Kidney (tissue), 14 donors: ENCODE data around the gene ASCL4. TPM values are rescaled to one million over a fixed set of nuclear protein-coding genes. Genes with fewer than 3 reads are reported as not detected.

ENCODE experiments used
- DNase-seq, 5 donors: peaks; one replicate each; pipeline ENCODE4 v3.0.0-alpha.2; 2013 to 2020
- FAIRE-seq: peaks from 2 replicates; lab custom pipeline; 2012; peaks lifted over from hg19 to GRCh38; lab: Jason Lieb, UNC
- H3K27ac ChIP-seq, 2 donors: one replicate each; pipeline ENCODE4 v1.7.0; 2013; ENCODE audit warnings: low read depth in 2 of 2, low read length in 2 of 2, inconsistent platforms in 1 of 2
- H3K27me3 ChIP-seq: one replicate; pipeline ENCODE4 v1.7.1; 2013; ENCODE audit warnings: low read length, inconsistent platforms; ENCODE audit not compliant: control insufficient read depth, insufficient read depth
- H3K36me3 ChIP-seq, 3 donors: one replicate each; pipeline versions ENCODE4 v1.7.0 to v1.7.1; 2013; ENCODE audit warnings: low read length in 3 of 3, control low read depth in 1 of 3, inconsistent platforms in 1 of 3; ENCODE audit not compliant: insufficient read depth in 3 of 3, control insufficient read depth in 2 of 3
- H3K4me1 ChIP-seq, 3 donors: one replicate each; pipeline versions ENCODE4 v1.7.0 to v1.7.1; 2013; ENCODE audit warnings: low read length in 3 of 3, inconsistent platforms in 1 of 3, low read depth in 1 of 3; ENCODE audit not compliant: control insufficient read depth in 2 of 3, insufficient read depth in 2 of 3
- H3K4me3 ChIP-seq, 3 donors: one replicate each; pipeline versions ENCODE4 v1.7.0 to v1.8.1; 2013; ENCODE audit warnings: low read length in 3 of 3, control low read depth in 1 of 3, inconsistent platforms in 1 of 3
- H3K9ac ChIP-seq, 3 donors: one replicate each; pipeline versions ENCODE4 v1.7.0 to v1.7.1; 2013; ENCODE audit warnings: low read length in 3 of 3, control low read depth in 1 of 3, inconsistent platforms in 1 of 3
- H3K9me3 ChIP-seq, 3 donors: one replicate each; pipeline versions ENCODE4 v1.7.0 to v1.7.1; 2013; ENCODE audit warnings: low read length in 3 of 3, control low read depth in 1 of 3, inconsistent platforms in 1 of 3; ENCODE audit not compliant: control insufficient read depth in 2 of 3, insufficient read depth in 1 of 3
- intact Hi-C: fragments of 100-400 bp; cut with DNase I; formaldehyde crosslinking; loops from one replicate; pipeline ENCODE4 v1.11.1; 2022
- polyA plus RNA-seq: library from polyadenylated mRNA; stranded (reverse); fragments of 350-450 nt; fragmentation: Illumina TruSeq; extraction: RNeasy Lipid Tissue Mini Kit (QIAGEN cat#74804); gene quantifications from one replicate; pipeline ENCODE4 v1.2.3, GENCODE V29; 2014; ENCODE audit warnings: low read depth, low replicate concordance; ENCODE audit not compliant: insufficient read depth
- total RNA-seq: library from RNA; stranded (reverse); fragmentation: NEBNext Ultra II Directional; extraction: Animal tissue kit (Norgen Biotek cat#: 25700); gene quantifications from one replicate; pipeline ENCODE4 v1.2.1, GENCODE V29; 2021
- TF ChIP-seq, protein P1 (sequence below): IDR thresholded peaks from 3 replicates; pipeline ENCODE4 v1.5.1; 2012; ENCODE audit warnings: mild to moderate bottlenecking, moderate library complexity, borderline replicate concordance; ENCODE audit not compliant: insufficient read depth; ENCODE audit errors: extremely low read depth
- donor health status: control.
- donor health status: control.
- donor health status: control.
- donor health status: control.
- donor health status: control.
- donor health status: DM: yes; HTN: yes; CAD: no.
- donor health status: Normal renal cell carcinoma (clear cell type).

ASCL4 gene
- total and polyA plus RNA-seq, 2 donors from 2014 or later = not detected

DNA sequence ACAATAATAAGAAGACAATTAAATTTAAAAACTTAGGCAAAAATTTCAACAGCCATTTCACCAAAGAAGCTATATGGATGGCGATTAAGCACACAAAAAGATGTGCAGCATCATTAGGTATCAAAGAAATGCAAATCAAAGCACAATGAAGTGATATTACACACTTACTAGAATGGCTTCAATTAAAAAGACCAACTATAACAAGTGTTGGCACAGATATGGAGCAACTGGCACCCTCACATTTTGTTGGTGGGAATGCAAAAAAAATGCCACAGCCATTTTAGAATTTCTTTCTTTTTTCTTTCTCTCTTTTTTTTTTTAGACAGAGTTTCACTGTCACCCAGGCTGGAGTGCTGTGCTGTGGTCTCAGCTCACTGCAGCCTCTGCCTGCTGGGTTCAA is 11.6 kb upstream of the ASCL4 start:
- no peak overlapping the region for H3K27ac ChIP-seq
- no peaks in the 10 kb centered on the region for H3K9me3 ChIP-seq
- DNase-seq (no peak), FAIRE-seq (no peak)
- no peak overlapping the region for H3K9ac ChIP-seq
- no peaks in the 10 kb centered on the region for H3K27me3 ChIP-seq
- TF ChIP-seq, protein P1, sequence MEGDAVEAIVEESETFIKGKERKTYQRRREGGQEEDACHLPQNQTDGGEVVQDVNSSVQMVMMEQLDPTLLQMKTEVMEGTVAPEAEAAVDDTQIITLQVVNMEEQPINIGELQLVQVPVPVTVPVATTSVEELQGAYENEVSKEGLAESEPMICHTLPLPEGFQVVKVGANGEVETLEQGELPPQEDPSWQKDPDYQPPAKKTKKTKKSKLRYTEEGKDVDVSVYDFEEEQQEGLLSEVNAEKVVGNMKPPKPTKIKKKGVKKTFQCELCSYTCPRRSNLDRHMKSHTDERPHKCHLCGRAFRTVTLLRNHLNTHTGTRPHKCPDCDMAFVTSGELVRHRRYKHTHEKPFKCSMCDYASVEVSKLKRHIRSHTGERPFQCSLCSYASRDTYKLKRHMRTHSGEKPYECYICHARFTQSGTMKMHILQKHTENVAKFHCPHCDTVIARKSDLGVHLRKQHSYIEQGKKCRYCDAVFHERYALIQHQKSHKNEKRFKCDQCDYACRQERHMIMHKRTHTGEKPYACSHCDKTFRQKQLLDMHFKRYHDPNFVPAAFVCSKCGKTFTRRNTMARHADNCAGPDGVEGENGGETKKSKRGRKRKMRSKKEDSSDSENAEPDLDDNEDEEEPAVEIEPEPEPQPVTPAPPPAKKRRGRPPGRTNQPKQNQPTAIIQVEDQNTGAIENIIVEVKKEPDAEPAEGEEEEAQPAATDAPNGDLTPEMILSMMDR = no peak
- peaks cover 3 to 15% (median 14%) of the 10 kb centered on the region in 3 donors for H3K4me1 ChIP-seq
- no peak overlapping the region for H3K4me3 ChIP-seq
- intact Hi-C loops = no loop called here
- H3K36me3 ChIP-seq = peaks cover 0 to 2% (median 0%) of the 10 kb centered on the region in 3 donors

DNA sequence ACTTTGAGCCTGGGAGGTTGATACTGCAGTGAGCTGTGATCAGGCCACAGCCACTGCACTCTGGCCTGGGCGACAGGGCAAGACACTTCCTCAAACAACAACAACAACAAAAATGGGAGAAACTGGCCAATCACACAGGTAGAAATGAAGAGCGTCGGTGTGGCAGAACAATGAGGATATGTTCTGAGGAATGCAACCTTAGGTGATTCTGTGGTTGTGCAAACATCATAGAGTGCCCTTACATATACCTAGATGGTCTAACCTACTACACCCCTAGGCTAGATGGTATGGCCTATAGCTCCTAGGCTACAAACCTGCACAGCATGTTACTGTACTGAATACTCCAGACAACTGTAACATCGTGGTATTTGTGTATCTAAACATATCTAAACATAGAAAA is 9.9 kb upstream of the ASCL4 start:
- intact Hi-C loops = no loop called here
- no peak for DNase-seq
- Histone ChIP-seq H3K36me3 (no peaks in the 10 kb centered on the region), H3K27me3 (no peaks in the 10 kb centered on the region), H3K9ac (no peak overlapping the region), H3K27ac (no peak overlapping the region), H3K9me3 (no peaks in the 10 kb centered on the region), H3K4me3 (no peak overlapping the region), H3K4me1 (peaks cover 3 to 11% (median 5%) of the 10 kb centered on the region in 3 donors)
- TF ChIP-seq, protein P1 = no peak
- no peak for FAIRE-seq

DNA sequence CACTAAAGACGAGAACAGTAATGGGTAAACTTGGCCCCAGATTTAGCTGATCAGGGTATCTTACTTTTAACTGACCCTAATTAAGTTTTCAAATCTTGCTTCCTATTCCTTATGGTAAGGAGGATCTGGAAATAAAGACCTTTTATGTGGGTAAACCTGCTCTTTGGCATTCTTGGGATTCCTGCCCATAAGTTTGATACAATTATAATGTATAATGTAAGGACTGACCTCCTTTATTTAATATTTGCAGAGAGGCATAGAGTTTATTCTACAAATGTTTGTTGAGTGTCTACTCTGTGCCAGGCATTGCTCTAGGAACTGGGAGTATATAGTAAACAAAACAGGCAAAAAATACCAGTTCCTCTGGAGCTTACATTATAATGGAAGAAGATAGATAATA is 9.2 kb upstream of the ASCL4 start:
- TF ChIP-seq, protein P1 = no peak
- no peak overlapping the region for H3K27ac ChIP-seq
- H3K9me3 ChIP-seq = no peaks in the 10 kb centered on the region
- intact Hi-C loops = no loop called here
- no peak for FAIRE-seq
- no peaks in the 10 kb centered on the region for H3K36me3 ChIP-seq
- no peak overlapping the region for H3K4me3 ChIP-seq
- H3K27me3 ChIP-seq = no peaks in the 10 kb centered on the region
- no peak for DNase-seq
- peaks cover 0 to 5% (median 5%) of the 10 kb centered on the region in 3 donors for H3K4me1 ChIP-seq
- no peak overlapping the region for H3K9ac ChIP-seq

DNA sequence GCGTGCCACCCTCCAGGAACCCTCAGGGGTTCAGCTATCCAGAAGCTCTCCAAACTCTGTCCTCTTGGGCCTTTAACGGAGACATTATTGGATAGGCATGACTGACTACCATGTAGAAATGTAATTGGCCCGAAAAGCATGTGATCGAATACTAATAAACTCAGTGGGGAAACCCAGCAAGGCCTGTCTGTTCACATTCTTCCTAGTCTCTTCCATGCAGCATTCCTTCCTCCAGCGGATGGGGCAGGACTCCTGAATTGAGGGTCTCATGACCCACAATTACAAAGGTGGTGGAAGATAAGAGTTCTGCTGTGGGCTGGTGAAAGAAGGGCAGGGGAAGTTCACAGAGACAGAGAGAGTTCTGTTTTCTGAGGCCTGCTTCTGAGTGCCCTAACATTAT is 7.0 kb upstream of the ASCL4 start:
- Histone ChIP-seq H3K27ac (no peak overlapping the region), H3K9ac (no peak overlapping the region), H3K36me3 (no peaks in the 10 kb centered on the region), H3K9me3 (no peaks in the 10 kb centered on the region), H3K4me1 (no peaks in the 10 kb centered on the region), H3K27me3 (no peaks in the 10 kb centered on the region), H3K4me3 (no peak overlapping the region)
- FAIRE-seq = no peak
- DNase-seq = peak in 1 of 5 donors; percentile 2
- intact Hi-C loops = no loop called here
- TF ChIP-seq, protein P1 = no peak
